ENCODE data around the gene KIF2A. TPM values are rescaled to one million over a fixed set of nuclear protein-coding genes. Genes with fewer than 3 reads are reported as not detected.

Gene KIF2A
- total and polyA plus RNA-seq, 9 of the 15 experiments (the other 6 are each of a cell fraction or from before 2014, with no cell fraction given), result 42.6 to 126 (median 77.6) TPM

DNA sequence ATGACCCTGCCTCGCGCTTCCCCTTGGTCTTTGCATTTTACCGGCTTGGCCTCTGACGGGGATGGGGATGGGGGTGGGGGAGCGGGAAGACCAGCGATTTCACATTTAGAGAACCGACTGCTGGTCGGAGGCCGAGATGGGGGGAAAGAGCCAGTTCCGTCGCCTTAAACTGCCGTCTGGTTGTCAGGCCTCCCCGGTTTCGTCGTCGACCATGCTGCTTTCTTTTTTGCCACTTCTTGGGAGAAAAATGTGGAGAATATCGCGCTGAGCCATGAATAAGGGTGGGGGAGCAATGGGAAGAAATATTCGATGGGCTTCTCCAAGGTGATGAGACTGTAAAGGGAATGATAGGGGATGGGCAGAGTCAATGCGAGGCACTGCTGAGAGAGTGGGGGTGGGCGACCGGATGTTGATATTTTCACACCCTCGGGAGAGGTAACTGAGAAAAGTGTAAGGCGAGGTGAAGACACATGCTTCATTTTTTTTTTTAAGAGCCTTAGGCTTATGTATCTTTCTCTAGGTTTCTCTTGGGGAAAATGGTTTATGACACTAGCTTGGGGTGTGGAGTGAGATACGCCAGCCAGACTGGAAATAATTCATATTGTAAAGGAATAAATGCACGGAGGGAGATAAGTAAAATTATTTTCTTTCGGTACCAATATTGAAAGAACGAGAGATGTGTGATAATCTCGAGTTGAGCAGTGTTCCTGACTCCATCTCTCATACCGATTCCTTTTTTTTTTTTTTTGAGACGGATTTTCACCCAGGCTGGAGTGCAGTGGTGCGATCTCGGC lies 1.1 kb downstream of the KIF2A start (continued):
- TF ChIP-seq, protein P1, sequence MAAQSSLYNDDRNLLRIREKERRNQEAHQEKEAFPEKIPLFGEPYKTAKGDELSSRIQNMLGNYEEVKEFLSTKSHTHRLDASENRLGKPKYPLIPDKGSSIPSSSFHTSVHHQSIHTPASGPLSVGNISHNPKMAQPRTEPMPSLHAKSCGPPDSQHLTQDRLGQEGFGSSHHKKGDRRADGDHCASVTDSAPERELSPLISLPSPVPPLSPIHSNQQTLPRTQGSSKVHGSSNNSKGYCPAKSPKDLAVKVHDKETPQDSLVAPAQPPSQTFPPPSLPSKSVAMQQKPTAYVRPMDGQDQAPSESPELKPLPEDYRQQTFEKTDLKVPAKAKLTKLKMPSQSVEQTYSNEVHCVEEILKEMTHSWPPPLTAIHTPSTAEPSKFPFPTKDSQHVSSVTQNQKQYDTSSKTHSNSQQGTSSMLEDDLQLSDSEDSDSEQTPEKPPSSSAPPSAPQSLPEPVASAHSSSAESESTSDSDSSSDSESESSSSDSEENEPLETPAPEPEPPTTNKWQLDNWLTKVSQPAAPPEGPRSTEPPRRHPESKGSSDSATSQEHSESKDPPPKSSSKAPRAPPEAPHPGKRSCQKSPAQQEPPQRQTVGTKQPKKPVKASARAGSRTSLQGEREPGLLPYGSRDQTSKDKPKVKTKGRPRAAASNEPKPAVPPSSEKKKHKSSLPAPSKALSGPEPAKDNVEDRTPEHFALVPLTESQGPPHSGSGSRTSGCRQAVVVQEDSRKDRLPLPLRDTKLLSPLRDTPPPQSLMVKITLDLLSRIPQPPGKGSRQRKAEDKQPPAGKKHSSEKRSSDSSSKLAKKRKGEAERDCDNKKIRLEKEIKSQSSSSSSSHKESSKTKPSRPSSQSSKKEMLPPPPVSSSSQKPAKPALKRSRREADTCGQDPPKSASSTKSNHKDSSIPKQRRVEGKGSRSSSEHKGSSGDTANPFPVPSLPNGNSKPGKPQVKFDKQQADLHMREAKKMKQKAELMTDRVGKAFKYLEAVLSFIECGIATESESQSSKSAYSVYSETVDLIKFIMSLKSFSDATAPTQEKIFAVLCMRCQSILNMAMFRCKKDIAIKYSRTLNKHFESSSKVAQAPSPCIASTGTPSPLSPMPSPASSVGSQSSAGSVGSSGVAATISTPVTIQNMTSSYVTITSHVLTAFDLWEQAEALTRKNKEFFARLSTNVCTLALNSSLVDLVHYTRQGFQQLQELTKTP (IDR thresholded peaks at IDR 0.05; ENCODE audit: low read depth in 1 of 2, partially characterized antibody in 2 of 2), result peak in 1 of 2 experiments; percentile 34
- TF ChIP-seq SP1 (CRISPR knock-in tag; IDR thresholded peaks at IDR 0.05) (peak; percentile 39; the same call in 1 of the 2 replicates), EGR1 (conservative IDR thresholded peaks at IDR 0.05) (peak; percentile 49), NFYB (IDR thresholded peaks at IDR 0.05; ENCODE audit: extremely low read depth, insufficient read length) (no peak), CC2D1A (IDR thresholded peaks at IDR 0.05) (0 out of 2 replicates have a peak, but pooled peaks have one; percentile 57), RCOR1 (IDR thresholded peaks at IDR 0.05; ENCODE audit: borderline replicate concordance in 1 of 2, low read depth in 2 of 2, low read length in 2 of 2) (no peak), CBFA2T3 (IDR thresholded peaks at IDR 0.05) (no peak), TRIM24 (IDR thresholded peaks at IDR 0.05) (0 out of 4 replicates have a peak, but pooled peaks of 1 of the 2 experiments have one; percentile 10), ZNF76 (CRISPR knock-in tag; IDR thresholded peaks at IDR 0.05; ENCODE audit: borderline replicate concordance) (no peak)
- TF ChIP-seq, protein P2, sequence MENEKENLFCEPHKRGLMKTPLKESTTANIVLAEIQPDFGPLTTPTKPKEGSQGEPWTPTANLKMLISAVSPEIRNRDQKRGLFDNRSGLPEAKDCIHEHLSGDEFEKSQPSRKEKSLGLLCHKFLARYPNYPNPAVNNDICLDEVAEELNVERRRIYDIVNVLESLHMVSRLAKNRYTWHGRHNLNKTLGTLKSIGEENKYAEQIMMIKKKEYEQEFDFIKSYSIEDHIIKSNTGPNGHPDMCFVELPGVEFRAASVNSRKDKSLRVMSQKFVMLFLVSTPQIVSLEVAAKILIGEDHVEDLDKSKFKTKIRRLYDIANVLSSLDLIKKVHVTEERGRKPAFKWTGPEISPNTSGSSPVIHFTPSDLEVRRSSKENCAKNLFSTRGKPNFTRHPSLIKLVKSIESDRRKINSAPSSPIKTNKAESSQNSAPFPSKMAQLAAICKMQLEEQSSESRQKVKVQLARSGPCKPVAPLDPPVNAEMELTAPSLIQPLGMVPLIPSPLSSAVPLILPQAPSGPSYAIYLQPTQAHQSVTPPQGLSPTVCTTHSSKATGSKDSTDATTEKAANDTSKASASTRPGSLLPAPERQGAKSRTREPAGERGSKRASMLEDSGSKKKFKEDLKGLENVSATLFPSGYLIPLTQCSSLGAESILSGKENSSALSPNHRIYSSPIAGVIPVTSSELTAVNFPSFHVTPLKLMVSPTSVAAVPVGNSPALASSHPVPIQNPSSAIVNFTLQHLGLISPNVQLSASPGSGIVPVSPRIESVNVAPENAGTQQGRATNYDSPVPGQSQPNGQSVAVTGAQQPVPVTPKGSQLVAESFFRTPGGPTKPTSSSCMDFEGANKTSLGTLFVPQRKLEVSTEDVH (IDR thresholded peaks at IDR 0.05; ENCODE audit: low read depth, partially characterized antibody), result peak; percentile 49
- TF ChIP-seq, protein P3, sequence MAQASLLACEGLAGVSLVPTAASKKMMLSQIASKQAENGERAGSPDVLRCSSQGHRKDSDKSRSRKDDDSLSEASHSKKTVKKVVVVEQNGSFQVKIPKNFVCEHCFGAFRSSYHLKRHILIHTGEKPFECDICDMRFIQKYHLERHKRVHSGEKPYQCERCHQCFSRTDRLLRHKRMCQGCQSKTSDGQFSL (CRISPR knock-in tag; IDR thresholded peaks at IDR 0.05), result peak; percentile 79
- TF ChIP-seq, protein P3 (tag; IDR thresholded peaks at IDR 0.05), result no peak
- TF ChIP-seq, protein P4, sequence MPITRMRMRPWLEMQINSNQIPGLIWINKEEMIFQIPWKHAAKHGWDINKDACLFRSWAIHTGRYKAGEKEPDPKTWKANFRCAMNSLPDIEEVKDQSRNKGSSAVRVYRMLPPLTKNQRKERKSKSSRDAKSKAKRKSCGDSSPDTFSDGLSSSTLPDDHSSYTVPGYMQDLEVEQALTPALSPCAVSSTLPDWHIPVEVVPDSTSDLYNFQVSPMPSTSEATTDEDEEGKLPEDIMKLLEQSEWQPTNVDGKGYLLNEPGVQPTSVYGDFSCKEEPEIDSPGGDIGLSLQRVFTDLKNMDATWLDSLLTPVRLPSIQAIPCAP (CRISPR knock-in tag; IDR thresholded peaks at IDR 0.05; ENCODE audit: borderline replicate concordance), result no peak
- TF ChIP-seq, protein P5, sequence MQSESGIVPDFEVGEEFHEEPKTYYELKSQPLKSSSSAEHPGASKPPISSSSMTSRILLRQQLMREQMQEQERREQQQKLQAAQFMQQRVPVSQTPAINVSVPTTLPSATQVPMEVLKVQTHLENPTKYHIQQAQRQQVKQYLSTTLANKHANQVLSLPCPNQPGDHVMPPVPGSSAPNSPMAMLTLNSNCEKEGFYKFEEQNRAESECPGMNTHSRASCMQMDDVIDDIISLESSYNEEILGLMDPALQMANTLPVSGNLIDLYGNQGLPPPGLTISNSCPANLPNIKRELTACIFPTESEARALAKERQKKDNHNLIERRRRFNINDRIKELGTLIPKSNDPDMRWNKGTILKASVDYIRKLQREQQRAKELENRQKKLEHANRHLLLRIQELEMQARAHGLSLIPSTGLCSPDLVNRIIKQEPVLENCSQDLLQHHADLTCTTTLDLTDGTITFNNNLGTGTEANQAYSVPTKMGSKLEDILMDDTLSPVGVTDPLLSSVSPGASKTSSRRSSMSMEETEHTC (IDR thresholded peaks at IDR 0.05), result no peak
